SK-N-SH treated with all-trans-retinoic acid at 6 μM for 48 hours (cell line): Measurements from ENCODE around the gene SIPA1L2.

ENCODE experiments used
- ATAC-seq: fragments of 200-7000 bp; cut with Tn5 transposase; 3 replicates; pipeline ENCODE4 v1.9.1; 2020; ENCODE audit warnings: mild to moderate bottlenecking, moderate library complexity
- ARNTL ChIP-seq: fragments of 450-650 bp; formaldehyde crosslinking; IDR thresholded peaks from 2 replicates; pipeline ENCODE4 v1.5.0; 2020; ENCODE audit warnings: low read depth, mild to moderate bottlenecking, moderate library complexity, borderline replicate concordance
- BACH2 ChIP-seq: fragments of 250-450 bp; sonication (Bioruptor Pico); IDR thresholded peaks from 2 replicates; pipeline ENCODE4 v1.9.0; 2021; ENCODE audit warnings: mild to moderate bottlenecking, borderline replicate concordance
- CSDC2 ChIP-seq: fragments of 250-450 bp; sonication (Bioruptor Pico); IDR thresholded peaks from 2 replicates; pipeline ENCODE4 v1.5.0; 2020; ENCODE audit warnings: mild to moderate bottlenecking, moderate library complexity
- CSRNP3 ChIP-seq: fragments of 250-450 bp; sonication (Bioruptor Pico); IDR thresholded peaks from 2 replicates; pipeline ENCODE4 v1.5.1; 2021; ENCODE audit warnings: mild to moderate bottlenecking, moderate library complexity
- ESRRG ChIP-seq: fragments of 250-450 bp; sonication (Bioruptor Pico); IDR thresholded peaks from 2 replicates; pipeline ENCODE4 v1.6.1; 2021; ENCODE audit warnings: mild to moderate bottlenecking
- GLIS3 ChIP-seq: fragments of 250-450 bp; sonication (Bioruptor Pico); IDR thresholded peaks from 2 replicates; pipeline ENCODE4 v1.5.0; 2020; ENCODE audit warnings: mild to moderate bottlenecking, moderate library complexity
- ISL1 ChIP-seq: fragments of 250-450 bp; sonication (Bioruptor Pico); IDR thresholded peaks from 2 replicates; pipeline ENCODE4 v2.1.2; 2022; ENCODE audit warnings: mild to moderate bottlenecking, moderate library complexity
- OSR1 ChIP-seq: fragments of 250-450 bp; sonication (Bioruptor Pico); IDR thresholded peaks from 2 replicates; pipeline ENCODE4 v1.8.0; 2022; ENCODE audit warnings: moderate library complexity, mild to moderate bottlenecking, inconsistent platforms
- RARB ChIP-seq: fragments of 250-450 bp; sonication (Bioruptor Pico); IDR thresholded peaks from 2 replicates; pipeline ENCODE4 v1.8.0; 2021; ENCODE audit warnings: mild to moderate bottlenecking, moderate library complexity
- SNAI2 ChIP-seq: fragments of 250-450 bp; sonication (Bioruptor Pico); IDR thresholded peaks from 2 replicates; pipeline ENCODE4 v1.5.0; 2020; ENCODE audit warnings: mild to moderate bottlenecking, moderate library complexity
- TOX ChIP-seq: fragments of 250-450 bp; sonication (Bioruptor Pico); IDR thresholded peaks from 2 replicates; pipeline ENCODE4 v1.8.0; 2021; ENCODE audit warnings: mild to moderate bottlenecking, moderate library complexity, borderline replicate concordance
- TSHZ2 ChIP-seq: fragments of 250-450 bp; sonication (Bioruptor Pico); IDR thresholded peaks from 2 replicates; pipeline ENCODE4 v1.5.0; 2020; ENCODE audit warnings: mild to moderate bottlenecking, moderate library complexity
- ZC3H10 ChIP-seq: fragments of 250-450 bp; sonication (Bioruptor Pico); IDR thresholded peaks from 2 replicates; pipeline ENCODE4 v1.5.1; 2021; ENCODE audit warnings: mild to moderate bottlenecking, moderate library complexity
- ZFP3 ChIP-seq: fragments of 250-450 bp; sonication (Bioruptor Pico); IDR thresholded peaks from 2 replicates; pipeline ENCODE4 v1.5.0; 2020; ENCODE audit warnings: mild to moderate bottlenecking, moderate library complexity
- ZFP30 ChIP-seq: fragments of 450-650 bp; formaldehyde crosslinking; IDR thresholded peaks from 2 replicates; pipeline ENCODE4 v1.5.0; 2022; ENCODE audit warnings: mild to moderate bottlenecking, moderate library complexity
- ZNF565 ChIP-seq: fragments of 450-650 bp; formaldehyde crosslinking; conservative IDR thresholded peaks from 2 replicates; pipeline ENCODE4 v1.5.0; 2020; ENCODE audit warnings: low read depth, mild to moderate bottlenecking, moderate library complexity
- ZNF70 ChIP-seq: fragments of 450-650 bp; formaldehyde crosslinking; IDR thresholded peaks from 2 replicates; pipeline ENCODE4 v1.5.0; 2020; ENCODE audit warnings: mild to moderate bottlenecking, moderate library complexity
- ZNF8 ChIP-seq: fragments of 450-650 bp; formaldehyde crosslinking; IDR thresholded peaks from 2 replicates; pipeline ENCODE4 v1.5.0; 2020; ENCODE audit warnings: mild to moderate bottlenecking, moderate library complexity
- TF ChIP-seq, protein P1 (sequence below): fragments of 250-450 bp; sonication (Bioruptor Pico); IDR thresholded peaks from 2 replicates; pipeline ENCODE4 v1.8.0; 2021; ENCODE audit warnings: low read depth, mild to moderate bottlenecking, moderate library complexity, borderline replicate concordance
- TF ChIP-seq, protein P2 (sequence below): fragments of 250-450 bp; sonication (Bioruptor Pico); IDR thresholded peaks from 2 replicates; pipeline ENCODE4 v1.8.0; 2020; ENCODE audit warnings: mild to moderate bottlenecking, moderate library complexity, borderline replicate concordance

The SIPA1L2 gene

DNA sequence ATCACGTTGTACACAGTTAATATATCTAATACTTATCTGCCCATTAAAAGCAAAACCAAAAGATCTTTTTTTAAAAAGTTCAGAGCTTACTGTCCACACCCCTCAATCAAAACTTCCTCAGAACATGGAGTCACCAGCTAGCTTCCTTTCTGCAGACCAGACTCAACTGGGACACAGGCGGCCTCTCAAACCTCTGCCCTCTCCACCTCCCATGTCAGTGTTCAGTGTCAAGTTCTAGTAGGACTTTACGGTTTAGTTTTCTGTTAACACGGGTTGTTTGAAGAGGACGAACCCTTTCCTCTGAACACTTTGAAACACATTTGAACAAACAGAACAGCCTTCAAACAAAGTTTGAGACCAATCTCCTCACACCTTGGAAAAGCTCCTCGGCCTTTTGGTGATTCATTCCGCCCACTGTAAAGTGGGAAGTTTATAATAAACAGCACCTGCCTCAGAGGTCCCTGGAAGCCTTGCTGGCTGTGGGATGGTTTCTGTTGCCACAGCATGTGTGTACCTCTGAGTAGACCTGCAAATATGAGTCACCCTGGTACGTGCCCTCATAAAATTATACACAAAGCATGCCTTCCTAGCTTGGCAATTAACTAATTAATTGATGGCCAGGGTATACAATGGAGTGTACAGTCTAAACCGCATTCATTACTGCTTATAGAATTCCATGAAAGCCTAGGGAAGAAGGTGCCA is 48.4 kb upstream of the SIPA1L2 start:
- TF ChIP-seq ESRRG (CRISPR knock-in tag): no peak
- TF ChIP-seq RARB (CRISPR knock-in tag): no peak
- no peak for TF ChIP-seq GLIS3
- no peak for TF ChIP-seq BACH2
- TF ChIP-seq ZNF8 (CRISPR knock-in tag): no peak
- ATAC-seq: no peak

DNA sequence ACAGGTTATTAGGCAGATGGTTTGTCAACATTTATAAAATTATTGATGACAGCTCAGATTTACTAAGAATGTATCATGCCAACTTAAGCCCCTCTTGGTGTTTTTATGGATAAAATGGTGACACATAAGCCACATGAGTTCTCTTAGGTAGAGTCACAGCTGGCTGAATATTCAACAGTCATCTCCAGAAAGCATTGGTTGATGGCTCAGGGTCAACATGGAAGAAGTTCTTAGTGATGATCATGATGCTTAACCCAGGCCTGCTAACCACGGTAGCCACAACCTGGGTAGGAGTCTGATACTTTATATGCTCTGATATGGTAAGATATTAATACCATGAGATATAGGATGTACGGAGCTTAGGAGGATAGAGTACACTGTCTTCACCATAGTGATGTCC is 46.4 kb upstream of the SIPA1L2 start:
- no peak for ATAC-seq
- TF ChIP-seq ZFP30 (CRISPR knock-in tag) (no peak), ESRRG (CRISPR knock-in tag) (no peak), ARNTL (no peak), ZFP3 (CRISPR knock-in tag) (no peak), SNAI2 (CRISPR knock-in tag) (no peak), CSRNP3 (no peak), ZNF8 (CRISPR knock-in tag) (no peak), OSR1 (CRISPR knock-in tag) (no peak), TSHZ2 (CRISPR knock-in tag) (no peak), ISL1 (CRISPR knock-in tag) (no peak), CSDC2 (CRISPR knock-in tag) (no peak), ZNF70 (CRISPR knock-in tag) (no peak), ZNF565 (no peak), TOX (CRISPR knock-in tag) (no peak), GLIS3 (no peak), ZC3H10 (CRISPR knock-in tag) (no peak)
- TF ChIP-seq, protein P1, sequence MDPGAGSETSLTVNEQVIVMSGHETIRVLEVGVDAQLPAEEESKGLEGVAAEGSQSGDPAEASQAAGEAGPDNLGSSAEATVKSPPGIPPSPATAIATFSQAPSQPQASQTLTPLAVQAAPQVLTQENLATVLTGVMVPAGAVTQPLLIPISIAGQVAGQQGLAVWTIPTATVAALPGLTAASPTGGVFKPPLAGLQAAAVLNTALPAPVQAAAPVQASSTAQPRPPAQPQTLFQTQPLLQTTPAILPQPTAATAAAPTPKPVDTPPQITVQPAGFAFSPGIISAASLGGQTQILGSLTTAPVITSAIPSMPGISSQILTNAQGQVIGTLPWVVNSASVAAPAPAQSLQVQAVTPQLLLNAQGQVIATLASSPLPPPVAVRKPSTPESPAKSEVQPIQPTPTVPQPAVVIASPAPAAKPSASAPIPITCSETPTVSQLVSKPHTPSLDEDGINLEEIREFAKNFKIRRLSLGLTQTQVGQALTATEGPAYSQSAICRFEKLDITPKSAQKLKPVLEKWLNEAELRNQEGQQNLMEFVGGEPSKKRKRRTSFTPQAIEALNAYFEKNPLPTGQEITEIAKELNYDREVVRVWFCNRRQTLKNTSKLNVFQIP: no peak
- TF ChIP-seq, protein P2, sequence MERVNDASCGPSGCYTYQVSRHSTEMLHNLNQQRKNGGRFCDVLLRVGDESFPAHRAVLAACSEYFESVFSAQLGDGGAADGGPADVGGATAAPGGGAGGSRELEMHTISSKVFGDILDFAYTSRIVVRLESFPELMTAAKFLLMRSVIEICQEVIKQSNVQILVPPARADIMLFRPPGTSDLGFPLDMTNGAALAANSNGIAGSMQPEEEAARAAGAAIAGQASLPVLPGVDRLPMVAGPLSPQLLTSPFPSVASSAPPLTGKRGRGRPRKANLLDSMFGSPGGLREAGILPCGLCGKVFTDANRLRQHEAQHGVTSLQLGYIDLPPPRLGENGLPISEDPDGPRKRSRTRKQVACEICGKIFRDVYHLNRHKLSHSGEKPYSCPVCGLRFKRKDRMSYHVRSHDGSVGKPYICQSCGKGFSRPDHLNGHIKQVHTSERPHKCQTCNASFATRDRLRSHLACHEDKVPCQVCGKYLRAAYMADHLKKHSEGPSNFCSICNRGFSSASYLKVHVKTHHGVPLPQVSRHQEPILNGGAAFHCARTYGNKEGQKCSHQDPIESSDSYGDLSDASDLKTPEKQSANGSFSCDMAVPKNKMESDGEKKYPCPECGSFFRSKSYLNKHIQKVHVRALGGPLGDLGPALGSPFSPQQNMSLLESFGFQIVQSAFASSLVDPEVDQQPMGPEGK (CRISPR knock-in tag): no peak

DNA sequence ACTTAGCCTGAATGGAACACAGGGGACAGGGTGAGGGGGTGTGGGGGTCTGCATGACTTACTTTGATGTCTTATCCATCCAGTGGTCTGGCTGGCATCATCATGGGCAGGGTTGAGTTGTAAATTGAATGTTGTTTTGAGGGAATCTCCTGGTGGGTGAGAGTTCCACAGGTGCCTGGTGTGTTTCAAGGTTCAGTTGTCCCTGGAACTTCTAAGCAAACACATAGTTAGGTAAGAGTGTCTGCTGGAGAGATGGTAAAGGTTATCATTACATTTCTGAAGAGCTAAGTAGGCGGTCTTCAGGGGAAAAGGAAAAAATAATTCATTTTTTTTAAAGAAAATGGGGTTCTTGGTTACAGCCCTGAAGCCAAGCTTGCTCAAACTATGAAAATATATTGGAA is 46.0 kb upstream of the SIPA1L2 start:
- TF ChIP-seq ARNTL: no peak
- no peak for TF ChIP-seq ZFP3 (CRISPR knock-in tag)
- no peak for TF ChIP-seq TSHZ2 (CRISPR knock-in tag)
- no peak for TF ChIP-seq ZC3H10 (CRISPR knock-in tag)
- TF ChIP-seq RARB (CRISPR knock-in tag): no peak
- TF ChIP-seq ESRRG (CRISPR knock-in tag): no peak
- TF ChIP-seq ZFP30 (CRISPR knock-in tag): no peak
- TF ChIP-seq, protein P1: no peak
- TF ChIP-seq CSDC2 (CRISPR knock-in tag): no peak
- TF ChIP-seq, protein P2 (CRISPR knock-in tag): no peak
- TF ChIP-seq CSRNP3: no peak
- no peak for ATAC-seq
